Stimulated activated CD8-positive, alpha-beta memory T cell treated with anti-CD3 and anti-CD28 coated beads, Interleukin-12 subunit alpha, Interleukin-12 subunit beta, amount 100 ng/mL, for 1 hour (primary cell): Measurements from ENCODE around the gene ATL2.
A peak's percentile ranks its signal among the peaks of the same experiment; 100 is the strongest.
"Not testable (repeated sequence)": the region's sequence is repeated elsewhere in the genome, so short reads cannot be mapped to it uniquely, and the experiment has no call there.

Experiments used
- DNase-seq: peaks from one replicate; pipeline ENCODE4 v3.0.0-alpha.2; 2020; ENCODE audit warnings: low read depth

ATL2 gene

GRCh38 chr2:38274286-38275276, 102.5 kb downstream of the ATL2 start:
- DNase-seq = peak; percentile 3

- no peak for DNase-seq
Observed at GRCh38 chr2:38271697-38272096, 105.4 kb downstream of the ATL2 start.

GRCh38 chr2:38269421-38269820, 107.7 kb downstream of the ATL2 start:
- no peak for DNase-seq

DNA sequence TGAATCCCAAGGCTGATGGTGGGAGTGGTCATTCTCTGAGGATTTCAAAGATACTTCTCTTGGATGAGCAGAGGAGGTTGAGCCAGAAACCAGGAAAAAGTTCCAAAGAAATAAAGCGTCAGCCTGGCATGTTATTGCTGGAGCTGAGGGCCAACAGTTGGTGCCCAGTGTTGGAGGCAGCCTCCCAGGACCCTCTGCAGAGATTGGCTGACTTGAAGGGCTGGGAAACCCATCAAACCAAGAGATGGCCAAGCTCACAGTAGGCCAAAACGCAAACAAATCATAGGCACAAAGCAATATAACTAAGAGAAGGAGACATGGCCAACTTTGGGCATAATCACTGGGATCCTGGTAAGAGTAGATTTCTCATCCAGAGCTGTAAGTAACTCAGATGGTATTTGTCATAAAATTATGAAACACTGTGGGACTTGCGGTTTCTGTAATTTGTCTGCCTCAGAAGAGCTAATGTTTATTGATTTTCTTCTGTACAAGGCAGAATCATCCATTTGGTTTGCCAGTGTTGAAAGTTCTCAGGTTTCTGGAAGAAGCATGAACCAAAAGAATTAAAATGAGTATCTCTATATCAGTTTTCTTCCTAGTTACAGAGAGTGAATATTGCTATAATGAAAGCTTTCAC, 108.3 kb downstream of the ATL2 start:
- no peak for DNase-seq

- no peak for DNase-seq
Observed at GRCh38 chr2:38268001-38268400, 109.1 kb downstream of the ATL2 start.

DNA sequence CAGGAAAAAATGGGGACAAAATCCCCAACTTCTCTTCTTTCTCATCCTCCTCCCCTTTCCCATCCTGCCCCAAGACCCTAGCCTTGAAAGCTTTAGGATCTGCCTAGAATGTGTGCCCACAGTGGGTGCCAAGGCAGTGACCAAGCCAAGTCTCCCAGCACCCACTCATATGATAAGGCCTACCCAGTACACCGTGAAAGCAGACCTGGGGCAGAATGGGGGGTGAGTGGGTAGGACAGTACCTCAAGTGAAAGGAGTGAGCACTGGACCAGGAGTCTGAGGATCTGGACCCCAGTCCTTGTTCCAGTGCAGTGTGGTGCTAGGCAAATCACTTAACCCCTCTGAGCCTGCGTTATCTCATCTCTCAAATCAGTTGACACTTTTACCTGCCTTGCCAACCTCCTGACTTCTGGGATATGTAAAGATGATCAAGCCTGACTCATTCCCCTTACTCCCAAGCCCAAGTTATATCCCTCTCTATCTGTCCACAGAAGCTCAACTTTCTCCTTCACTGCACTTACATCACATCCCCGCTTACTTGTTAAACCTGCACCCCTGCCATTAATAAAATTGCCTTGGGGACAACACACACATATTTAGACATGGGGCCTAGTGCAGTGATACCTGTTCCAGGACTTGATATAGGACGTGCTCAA, 109.7 kb downstream of the ATL2 start:
- DNase-seq = no peak

DNA sequence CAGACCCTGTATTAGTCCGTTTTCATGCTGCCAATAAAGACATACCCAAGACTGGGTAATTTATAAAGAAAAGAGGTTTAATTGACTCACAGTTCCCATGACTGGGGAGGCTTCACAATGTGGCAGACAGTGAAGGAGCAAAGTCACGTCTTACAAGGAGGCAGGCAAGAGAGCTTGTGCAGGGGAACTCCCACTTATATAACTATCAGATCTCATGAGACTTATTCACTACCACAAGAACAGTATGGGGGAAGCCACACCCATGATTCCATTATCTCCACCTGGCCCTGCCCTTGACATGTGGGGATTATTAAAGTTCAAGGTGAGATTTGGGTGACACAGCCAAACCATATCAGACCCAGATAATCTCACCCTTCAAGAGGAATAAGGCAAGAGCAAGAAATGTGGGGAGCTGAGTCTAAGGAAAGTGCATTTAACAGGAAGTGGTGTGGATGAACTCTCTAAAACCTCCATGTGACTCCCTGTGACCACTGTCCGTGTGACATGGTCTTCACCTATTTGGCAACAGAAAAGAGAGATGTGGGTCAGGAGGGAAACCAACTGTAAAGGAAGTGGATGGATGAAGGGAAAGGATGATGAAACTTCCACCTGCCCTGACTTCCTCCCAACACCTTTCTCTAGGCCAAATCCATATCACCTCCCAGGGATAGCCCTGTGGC, 110.6 kb downstream of the ATL2 start:
- DNase-seq = no peak

DNA sequence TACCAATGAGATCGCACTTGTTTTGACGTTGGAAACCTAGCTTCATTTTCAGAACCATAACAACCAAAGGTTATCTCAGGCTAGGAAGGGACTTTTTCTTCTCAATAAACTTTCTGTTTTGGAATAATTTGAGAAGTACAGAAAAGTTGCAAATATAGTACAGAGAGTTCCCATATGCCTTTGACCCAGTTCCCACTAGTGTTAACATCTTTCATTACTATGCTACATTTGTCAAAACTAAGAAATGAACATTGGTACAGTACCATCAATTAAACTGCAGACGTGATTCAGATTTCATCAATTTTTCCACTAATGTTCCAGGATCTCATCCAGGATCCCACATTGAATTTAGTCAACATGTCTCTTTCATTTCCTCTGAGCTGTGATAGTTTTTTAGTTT, 111.6 kb downstream of the ATL2 start:
- DNase-seq = no peak

DNA sequence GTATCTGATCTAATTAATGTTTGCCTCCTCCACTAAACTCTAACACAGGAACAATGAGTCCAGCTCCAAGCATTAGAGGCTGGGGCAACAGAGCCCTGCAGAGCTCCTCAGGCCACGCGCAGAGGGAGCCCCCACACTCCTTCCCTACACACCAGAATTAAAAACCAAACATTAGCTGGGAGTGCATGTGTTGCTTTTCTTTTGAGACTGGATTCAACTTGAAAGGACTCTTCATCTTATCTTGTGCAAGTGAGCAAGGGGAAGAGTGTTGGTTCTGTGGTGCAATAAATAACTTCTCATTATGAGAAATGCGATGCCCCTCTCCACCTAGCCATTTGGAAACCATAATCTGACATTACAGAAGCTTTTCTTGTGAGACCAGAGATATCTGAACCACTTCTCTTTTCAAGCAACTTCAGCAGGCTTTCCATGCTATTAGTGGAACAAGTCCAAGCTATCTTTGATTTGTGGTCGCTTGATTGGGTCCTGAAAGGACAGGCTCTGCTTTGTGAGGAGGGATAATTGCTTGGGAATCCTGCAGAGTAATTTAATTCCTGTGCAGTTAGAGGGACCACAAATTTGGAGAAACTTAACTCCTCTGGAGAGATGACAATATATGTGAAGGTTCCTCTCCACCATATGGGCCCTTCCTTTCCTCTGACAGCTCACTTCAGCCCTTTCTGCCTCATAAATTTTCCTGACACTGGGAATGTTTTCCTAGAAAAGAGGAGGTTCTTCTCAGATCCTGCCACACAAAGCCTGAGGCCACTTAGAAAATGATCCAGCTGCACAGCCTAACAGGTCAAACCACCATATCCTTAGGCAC, 112.5 kb downstream of the ATL2 start:
- DNase-seq = no peak

DNA sequence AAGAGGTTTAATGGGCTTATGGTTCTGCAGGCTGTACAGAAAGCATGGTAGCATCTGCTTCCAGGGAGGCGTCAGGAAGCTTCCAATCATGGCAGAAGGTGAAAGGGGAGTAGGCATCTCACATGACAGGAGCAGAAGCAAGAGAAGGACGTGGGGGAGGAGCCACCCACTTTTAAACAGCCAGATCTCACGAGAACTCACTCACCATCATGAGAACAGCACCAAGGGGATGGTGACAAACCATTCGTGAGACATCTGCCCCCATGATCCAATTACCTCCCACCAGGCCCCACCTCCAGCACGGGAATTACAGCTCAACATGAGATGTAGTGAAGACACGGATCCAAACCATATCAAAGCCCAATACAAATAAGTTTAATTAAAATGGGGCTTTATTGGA, 113.8 kb downstream of the ATL2 start:
- no peak for DNase-seq

- DNase-seq = no peak
Observed at GRCh38 chr2:38262069-38262871, 114.8 kb downstream of the ATL2 start.

DNA sequence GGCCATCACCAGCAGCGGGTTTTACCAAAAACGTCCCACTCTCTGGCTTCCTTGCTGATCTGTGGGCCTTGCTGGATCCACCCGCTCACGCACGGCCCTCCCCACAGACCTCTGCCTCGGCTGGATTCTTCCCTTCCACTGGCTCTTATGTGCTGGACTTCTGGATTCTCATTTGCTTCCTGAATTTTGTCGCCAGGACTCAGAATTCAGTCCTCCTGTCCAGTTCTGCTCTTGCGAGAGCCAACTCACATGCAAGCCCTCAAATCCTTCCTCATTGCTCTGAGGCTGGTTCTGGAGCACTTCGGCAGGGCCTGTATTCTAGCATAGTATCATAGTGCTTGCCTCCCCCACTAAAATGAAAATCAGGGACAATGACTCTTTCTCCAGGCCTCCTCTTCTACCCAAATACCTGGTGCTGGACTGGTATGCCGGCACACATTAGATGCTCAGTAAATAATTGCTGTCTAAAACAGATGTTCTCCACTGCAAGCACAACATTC, 115.5 kb downstream of the ATL2 start:
- no peak for DNase-seq

DNA sequence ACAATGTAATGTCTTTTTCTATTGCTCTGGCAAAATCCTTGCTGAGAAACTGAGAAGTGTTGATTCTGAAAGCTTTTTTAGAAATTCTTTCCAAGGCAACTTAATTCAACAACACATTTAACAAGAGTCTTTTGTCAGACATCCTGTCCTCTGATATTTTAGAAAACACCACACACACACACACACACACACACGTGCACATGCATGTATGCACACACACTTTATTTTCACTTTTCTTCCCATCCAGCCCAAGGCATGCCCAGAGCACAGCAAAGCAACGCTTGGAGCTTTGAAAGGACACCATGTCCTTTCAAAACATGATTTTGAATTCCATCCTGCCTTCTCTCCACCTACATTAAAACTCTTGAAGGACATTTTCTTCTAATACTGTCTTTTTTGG, 116.1 kb downstream of the ATL2 start:
- DNase-seq = no peak

GRCh38 chr2:38260469-38260868, 116.6 kb downstream of the ATL2 start:
- no peak for DNase-seq

- no peak for DNase-seq
Observed at GRCh38 chr2:38259311-38259710, 117.8 kb downstream of the ATL2 start.

- not testable (repeated sequence) for DNase-seq
Observed at GRCh38 chr2:38257680-38258079, 119.4 kb downstream of the ATL2 start.

DNA sequence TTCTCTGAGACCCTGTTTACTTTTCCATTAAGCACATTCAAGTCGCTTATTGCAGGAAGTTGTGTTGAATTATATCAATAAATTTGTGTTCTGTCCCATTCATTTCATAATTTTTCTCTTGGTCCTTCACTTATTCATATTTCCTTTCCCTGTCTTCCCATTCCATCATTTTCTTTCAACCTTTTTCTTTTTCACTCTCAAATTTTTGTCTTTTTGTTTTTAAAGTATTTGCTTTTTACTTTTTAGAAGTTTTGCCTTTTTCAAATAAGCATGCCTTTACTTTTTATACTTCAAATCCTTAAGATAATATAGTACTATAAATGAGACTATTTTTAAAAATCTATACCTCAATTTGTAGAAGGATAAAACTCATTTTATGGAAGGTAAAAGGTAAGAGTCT, 120.5 kb downstream of the ATL2 start:
- no peak for DNase-seq

GRCh38 chr2:38255211-38255610, 121.9 kb downstream of the ATL2 start:
- DNase-seq = no peak

GRCh38 chr2:38254796-38255195, 122.3 kb downstream of the ATL2 start:
- DNase-seq = no peak

GRCh38 chr2:38251940-38252339, 125.1 kb downstream of the ATL2 start:
- no peak for DNase-seq
